ENCODE measurements around the gene LMF1. TPM values are rescaled to one million over a fixed set of nuclear protein-coding genes. Genes with fewer than 3 reads are reported as not detected.

Gene LMF1
- total and polyA plus RNA-seq, 2 of the 13 experiments (the other 11 are each of a cell fraction or from before 2014, with no cell fraction given): 6.8 to 8.5 TPM

- H3K27me3 ChIP-seq (ENCODE audit: control insufficient read depth in 1 of 2, insufficient read depth in 2 of 2, low read length in 2 of 2): peaks cover 10 to 77% of the 10 kb centered on the region in 2 experiments
- H3K9ac ChIP-seq (ENCODE audit: insufficient read depth, low read depth, low read length): no peak overlapping the region
- no peak overlapping the region for H2AFZ ChIP-seq (ENCODE audit: low read length)
- no peaks in the 10 kb centered on the region for H3K4me1 ChIP-seq (ENCODE audit: insufficient read depth, low read length)
- WGBS (ENCODE audit: low lambda C conversion rate): 33% methylated on average over 3 of the region's 9 CpGs
- H4K20me1 ChIP-seq (ENCODE audit: insufficient read depth, low read length): no peaks in the 10 kb centered on the region
- FAIRE-seq (no peak), DNase-seq (ENCODE audit: low spot score) (no peak), ATAC-seq (no peak)
- H3K27ac ChIP-seq (ENCODE audit: extremely low read length, insufficient read depth, low read length): no peak overlapping the region
- no peaks in the 10 kb centered on the region for H3K36me3 ChIP-seq (replicated peaks in 1 of 2; ENCODE audit: control insufficient read depth in 1 of 2, insufficient read depth in 2 of 2, low read length in 2 of 2)
- H3K4me3 ChIP-seq (replicated peaks in 1 of 3; ENCODE audit: insufficient read depth in 1 of 3, low read depth in 2 of 3, low read length in 3 of 3): no peak overlapping the region
- no peak for TF ChIP-seq ZNF589 (CRISPR knock-in tag; conservative IDR thresholded peaks at IDR 0.05)
- no peak for TF ChIP-seq ZNF569 (CRISPR knock-in tag; IDR thresholded peaks at IDR 0.05; ENCODE audit: borderline replicate concordance)
- no peak for TF ChIP-seq ZNF225 (CRISPR knock-in tag; IDR thresholded peaks at IDR 0.05)
- TF ChIP-seq TOPORS (CRISPR knock-in tag; IDR thresholded peaks at IDR 0.05): no peak
- TF ChIP-seq ZNF382 (CRISPR knock-in tag; IDR thresholded peaks at IDR 0.05; ENCODE audit: borderline replicate concordance): no peak
- no peak for TF ChIP-seq FIP1L1 (IDR thresholded peaks at IDR 0.05; ENCODE audit: borderline replicate concordance, insufficient read depth, low read depth, low read length)
- no peak for TF ChIP-seq ZNF33A (CRISPR knock-in tag; IDR thresholded peaks at IDR 0.05; ENCODE audit: borderline replicate concordance)
- TF ChIP-seq SIX1 (CRISPR knock-in tag; IDR thresholded peaks at IDR 0.05; ENCODE audit: borderline replicate concordance): no peak
- TF ChIP-seq GPBP1L1 (CRISPR knock-in tag; IDR thresholded peaks at IDR 0.05): no peak
- TF ChIP-seq TEAD2 (CRISPR knock-in tag; IDR thresholded peaks at IDR 0.05): no peak
- no peak for TF ChIP-seq MXD4 (CRISPR knock-in tag; IDR thresholded peaks at IDR 0.05)
- intact Hi-C loops (cut with micrococcal nuclease; ENCODE audit: unreplicated experiment): no loop called here
- in situ Hi-C loops (cut with HindIII; ENCODE audit: extremely low pct_ligation_motif_present, low pct_unique_long_range_greater_than_20kb): no loop called here
- no TSS peak for BruUV-seq (replicated peaks)
- H3K79me2 ChIP-seq (ENCODE audit: insufficient read depth, low read length): no peaks in the 10 kb centered on the region
- H3K4me2 ChIP-seq (ENCODE audit: low read depth, low read length): no peak overlapping the region
- H3K9me3 ChIP-seq (ENCODE audit: low read length): no peaks in the 10 kb centered on the region
- ChIA-PET CTCF (ENCODE audit: low intra/inter-chr PET ratio, low total read pairs) (no interaction called here), POLR2A (no interaction called here)
These were observed 21.0 kb upstream of the LMF1 start for GRCh38 chr16:991773-992172.

Measured in HepG2 (cell line).